Activated T-cell treated with anti-CD3 and anti-CD28 coated beads for 1 hour (primary cell): ENCODE measurements around the gene TRRAP.

ENCODE experiments used
- DNase-seq: peaks from one replicate; pipeline ENCODE4 v3.0.0-alpha.2; 2020; ENCODE audit warnings: low read depth

Gene TRRAP

DNA sequence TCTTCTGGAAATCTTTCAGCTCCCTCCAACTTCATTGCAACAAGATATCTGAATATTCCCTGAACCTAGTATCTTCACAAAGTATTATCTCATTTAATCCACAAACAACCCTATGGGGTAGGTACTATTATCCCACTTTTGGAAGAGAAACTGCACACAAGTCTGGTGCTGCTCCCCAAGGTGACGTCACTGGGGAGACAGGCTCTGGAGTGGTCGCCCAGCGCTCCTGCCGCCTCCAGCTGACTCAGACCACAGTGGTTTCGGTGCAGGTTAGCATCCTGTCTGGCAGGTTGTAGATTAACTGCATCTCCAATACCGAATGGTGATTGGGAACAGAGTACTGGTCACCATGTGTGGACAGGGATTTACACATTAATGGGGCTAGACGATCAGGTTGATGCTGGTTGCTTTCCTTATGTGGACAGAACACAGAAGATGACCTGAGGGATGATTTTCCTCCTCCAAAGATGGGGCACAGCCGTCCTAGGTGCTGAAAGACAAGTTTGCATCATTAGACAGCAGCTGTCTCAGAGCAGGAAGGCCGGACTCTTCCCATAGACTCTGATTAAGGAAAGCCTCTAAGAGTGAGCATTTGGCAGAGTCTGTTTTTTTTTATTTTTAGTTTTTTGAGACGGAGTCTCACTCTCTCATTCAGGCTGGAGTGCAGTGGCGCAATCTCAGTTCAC, 128.6 kb downstream of the TRRAP start:
- DNase-seq: no peak

GRCh38 chr7:99008181-99008631, 129.9 kb downstream of the TRRAP start:
- DNase-seq: no peak

GRCh38 chr7:99008921-99009530, 130.7 kb downstream of the TRRAP start:
- DNase-seq: no peak

DNA sequence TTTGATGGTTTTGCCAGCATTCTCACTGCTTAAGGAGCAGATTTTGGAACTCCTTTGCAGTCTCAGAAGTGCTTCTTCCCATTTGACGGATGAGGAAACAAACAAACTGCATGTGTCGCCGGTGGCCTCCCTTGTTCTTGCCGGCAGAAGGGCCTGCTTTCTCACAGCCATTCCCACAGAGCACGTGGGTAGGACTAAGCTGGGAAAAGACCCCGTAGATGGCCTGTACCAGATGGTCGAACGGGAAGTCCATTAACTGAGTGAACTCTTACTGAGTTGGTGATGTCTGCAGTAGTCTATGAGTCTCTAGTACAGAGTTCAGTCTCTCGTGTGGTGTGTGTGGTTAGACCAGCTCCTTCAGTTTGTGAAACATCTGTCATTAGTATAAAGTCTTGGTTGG, 131.9 kb downstream of the TRRAP start:
- no peak for DNase-seq

DNA sequence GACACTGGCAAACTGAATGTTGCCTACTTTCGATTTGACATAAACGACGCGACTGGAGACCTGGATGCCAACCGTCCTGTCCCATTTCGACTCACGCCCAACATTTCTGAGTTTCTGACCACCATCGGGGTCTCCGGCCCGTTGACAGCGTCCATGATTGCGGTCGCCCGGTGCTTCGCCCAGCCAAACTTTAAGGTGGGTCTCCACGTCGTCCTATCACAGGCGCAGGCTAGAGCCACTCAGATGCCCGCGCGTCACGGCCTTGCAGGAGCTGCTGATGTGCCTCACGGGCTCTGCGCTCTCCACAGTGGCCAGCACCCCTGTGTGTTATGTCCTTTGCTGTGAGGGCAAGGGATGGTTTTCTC, 133.0 kb downstream of the TRRAP start:
- DNase-seq: no peak

- DNase-seq: no peak
These were observed 133.5 kb downstream of the TRRAP start for GRCh38 chr7:99011706-99012404.

GRCh38 chr7:99012722-99013121, 134.4 kb downstream of the TRRAP start:
- no peak for DNase-seq

GRCh38 chr7:99013266-99014112, 135.2 kb downstream of the TRRAP start:
- no peak for DNase-seq

GRCh38 chr7:99014113-99014985, 136.0 kb downstream of the TRRAP start:
- DNase-seq: no peak

DNA sequence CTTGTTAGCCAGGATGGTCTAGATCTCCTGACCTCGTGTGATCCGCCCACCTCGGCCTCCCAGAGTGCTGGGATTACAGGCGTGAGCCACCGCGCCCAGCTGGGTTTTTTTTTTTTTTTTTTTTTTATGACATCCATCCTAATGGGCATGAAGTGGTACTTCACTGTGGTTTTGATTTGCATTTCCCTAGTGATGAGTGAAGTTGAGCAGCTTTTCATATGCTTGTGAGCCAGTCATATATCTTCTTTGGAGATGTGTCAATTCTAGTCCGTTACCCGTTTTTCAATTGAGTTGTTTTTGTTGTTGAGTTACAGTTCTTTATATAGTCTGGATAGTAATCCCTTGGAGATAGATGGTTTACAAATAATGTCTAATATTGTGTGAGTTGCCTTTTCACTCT, 137.9 kb downstream of the TRRAP start:
- DNase-seq: no peak

DNA sequence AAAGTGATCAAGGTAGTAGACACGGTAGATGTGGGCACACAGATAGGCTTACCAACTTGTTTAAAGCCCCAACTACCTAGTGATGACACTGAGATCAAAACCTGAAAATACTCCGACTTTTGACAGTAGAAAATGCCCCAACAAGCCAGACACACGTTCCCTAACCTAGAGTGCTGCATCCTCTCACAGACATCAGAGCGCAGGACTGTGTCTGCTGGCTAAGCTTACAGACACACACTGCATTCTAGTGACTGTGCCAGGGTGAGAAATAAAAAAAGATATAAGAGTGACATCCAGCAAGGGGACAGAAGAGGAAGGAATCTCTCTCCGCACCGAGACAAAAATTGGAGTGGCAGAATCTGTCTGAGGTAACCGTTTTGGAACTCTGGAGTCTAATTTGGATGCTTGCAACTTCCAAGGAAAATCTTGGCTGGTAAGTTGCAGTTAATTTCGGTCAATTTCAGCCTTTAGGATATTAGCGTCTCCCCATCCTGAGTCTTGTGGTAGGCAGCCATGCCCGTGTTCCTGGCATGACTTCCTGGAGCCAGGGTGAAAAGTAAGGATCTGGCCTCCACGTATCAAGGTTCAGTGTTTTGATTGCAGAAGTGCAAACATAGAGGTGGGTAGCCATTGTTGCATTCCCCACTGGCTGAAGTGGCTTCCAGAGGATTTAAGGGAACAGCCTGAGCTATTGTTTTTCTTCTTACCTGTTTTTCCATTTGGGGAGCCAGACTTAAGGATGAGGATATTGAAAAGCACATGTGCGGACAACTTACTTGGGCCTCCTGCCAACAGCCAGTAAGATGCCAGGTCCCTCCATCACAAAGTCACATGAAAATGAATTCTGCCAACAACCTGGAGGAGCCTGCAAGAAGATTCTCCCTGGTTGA, 141.4 kb downstream of the TRRAP start:
- DNase-seq: no peak

DNA sequence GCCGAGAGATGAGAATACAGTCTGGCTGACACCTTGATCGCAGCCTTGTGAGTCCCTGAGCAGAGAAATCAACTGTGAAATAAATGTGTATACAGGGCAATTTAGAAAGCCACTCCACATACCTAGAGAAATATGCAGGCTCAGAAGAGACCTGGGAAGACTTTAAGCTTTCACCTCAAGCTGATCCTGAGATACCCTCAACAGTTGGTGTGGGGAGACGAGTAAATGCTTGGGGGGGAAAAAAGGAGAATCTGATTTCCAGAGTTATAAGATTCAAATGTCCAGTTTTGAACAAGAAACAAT, 142.0 kb downstream of the TRRAP start:
- DNase-seq: no peak

DNA sequence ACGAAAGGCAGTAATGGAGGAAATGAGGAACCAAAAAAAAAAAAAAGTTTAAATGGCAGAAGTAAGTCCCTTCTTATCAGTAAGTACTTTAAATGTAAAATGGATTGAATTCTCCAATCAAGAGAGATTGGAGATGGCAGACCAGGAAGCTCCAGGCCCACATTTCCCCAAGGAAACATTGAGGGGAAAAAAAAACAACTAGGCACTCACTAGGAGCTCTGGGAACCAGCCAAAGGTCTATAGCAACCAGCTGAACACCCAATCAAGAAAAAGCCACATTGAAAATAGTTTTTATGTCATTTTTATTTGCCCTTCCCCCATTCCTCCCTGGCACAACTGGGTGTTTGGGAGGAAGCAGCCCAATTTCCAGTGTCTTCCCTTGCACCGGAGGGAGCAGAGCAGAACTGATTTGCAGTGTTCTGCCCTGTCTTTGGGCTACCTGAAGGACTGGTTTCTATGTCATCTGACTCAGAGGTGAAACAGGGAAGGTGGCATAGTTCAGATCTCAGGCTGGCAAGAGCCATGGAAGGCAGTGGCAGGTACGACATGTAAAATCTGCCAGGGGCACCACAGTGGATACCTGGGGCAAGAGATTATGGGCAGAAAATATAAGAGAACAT, 143.7 kb downstream of the TRRAP start:
- DNase-seq: no peak

GRCh38 chr7:99024066-99024465, 145.7 kb downstream of the TRRAP start:
- DNase-seq: no peak

GRCh38 chr7:99027241-99027640, 148.9 kb downstream of the TRRAP start:
- no peak for DNase-seq

GRCh38 chr7:99027841-99028240, 149.5 kb downstream of the TRRAP start:
- DNase-seq: no peak

GRCh38 chr7:99028261-99028973, 150.1 kb downstream of the TRRAP start:
- no peak for DNase-seq

- no peak for DNase-seq
These were observed 151.4 kb downstream of the TRRAP start for GRCh38 chr7:99029466-99030435.
